HG02759 (cell line): ENCODE results near the gene PDZD4.

ENCODE experiments used
- ATAC-seq: cut with Tn5 transposase; IDR thresholded peaks from one replicate; pipeline ENCODE4 v1.9.1; 2021; ENCODE audit warnings: mild to moderate bottlenecking, moderate library complexity; ENCODE audit not compliant: unreplicated experiment

PDZD4 gene

GRCh38 chrX:153868576-153869472, 38.5 kb upstream of the PDZD4 start:
- ATAC-seq, result no peak

DNA sequence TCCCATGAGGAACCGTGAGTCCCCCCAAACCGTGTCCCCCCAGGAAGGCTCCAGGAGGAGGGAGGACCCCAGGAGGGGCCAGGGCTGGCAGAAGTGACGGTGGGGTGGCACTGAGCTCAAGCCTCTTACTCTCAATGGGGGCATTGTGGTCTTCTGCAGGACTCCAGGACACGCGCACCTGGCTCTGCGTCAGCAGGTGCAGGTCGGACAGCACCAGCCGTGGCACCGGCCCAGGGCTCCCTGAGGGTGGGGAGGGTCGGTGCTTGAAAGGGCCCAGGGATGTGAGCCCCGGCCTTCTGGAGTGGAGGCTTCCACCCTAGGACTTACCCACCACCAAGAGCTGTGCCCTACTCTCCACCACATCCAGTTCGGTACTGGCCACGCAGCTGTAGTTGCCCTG, 37.3 kb upstream of the PDZD4 start:
- ATAC-seq, result no peak

DNA sequence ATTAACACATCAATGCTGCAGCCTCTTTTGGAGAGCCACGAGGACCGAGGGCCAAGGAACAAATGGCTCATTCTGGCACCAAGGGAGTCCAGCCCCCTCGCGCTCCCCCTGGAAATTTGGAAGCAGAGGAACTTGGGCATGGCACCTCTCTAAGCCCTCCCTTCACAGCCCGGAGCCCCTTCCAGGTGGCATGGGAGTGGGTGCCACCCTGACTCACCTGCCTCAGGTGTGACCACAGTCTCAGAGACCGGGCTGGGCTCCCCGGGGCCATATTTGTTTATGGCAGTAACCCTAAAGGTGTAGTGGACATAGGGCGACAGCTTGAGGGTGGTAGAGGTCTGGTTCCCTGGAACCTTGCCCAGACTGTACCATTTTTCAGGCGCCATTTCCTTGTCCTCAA, 36.8 kb upstream of the PDZD4 start:
- ATAC-seq, result no peak

DNA sequence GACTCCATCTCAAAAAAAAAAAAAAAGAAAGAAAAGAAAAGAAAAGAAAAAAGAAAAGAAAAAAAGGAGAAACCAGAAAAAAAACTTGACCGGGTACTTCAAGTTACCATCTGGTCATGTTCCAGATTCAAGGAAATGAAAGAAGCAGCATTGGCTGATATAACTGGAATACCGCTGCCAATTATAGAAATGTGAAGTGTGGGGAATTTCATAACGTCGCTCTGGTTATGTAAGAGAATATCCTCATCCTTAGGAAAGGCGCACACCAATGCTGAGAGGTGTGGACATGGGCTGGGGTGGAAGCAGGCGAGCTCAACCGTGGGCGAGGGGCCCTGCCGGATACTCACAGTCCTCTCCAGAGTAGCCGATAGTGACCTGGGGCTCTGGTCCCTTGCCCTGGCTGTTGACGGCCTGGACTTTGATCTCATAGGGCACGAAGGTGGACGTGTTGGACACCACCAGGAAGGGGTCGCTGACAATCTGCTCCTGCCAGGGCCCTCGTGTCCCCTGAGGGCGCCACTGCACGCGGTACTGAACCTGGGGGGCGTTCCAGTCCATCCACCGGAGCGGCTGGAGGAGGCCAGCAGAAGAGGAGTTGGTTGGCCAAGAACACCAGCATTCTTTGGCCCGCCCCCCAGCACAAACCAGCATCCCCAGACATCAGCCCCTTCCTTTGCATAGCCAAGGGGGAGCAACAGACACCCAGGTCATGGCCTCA, 36.1 kb upstream of the PDZD4 start:
- ATAC-seq, result no peak

- ATAC-seq, result no peak
These were observed 35.3 kb upstream of the PDZD4 start for GRCh38 chrX:153865685-153866084.

DNA sequence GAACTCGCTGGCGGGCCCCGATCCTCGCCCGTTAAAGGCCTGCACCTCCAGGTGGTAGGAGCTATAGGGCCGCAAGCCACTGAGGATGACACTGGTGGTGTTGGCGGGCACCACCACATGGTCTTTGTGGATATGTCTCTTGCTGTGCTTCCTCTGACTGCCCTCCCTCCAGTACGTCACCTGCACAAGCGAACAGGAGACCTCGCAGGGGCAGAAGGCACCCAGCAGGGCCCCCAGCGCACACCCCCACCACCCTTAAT, 34.9 kb upstream of the PDZD4 start:
- ATAC-seq, result no peak

DNA sequence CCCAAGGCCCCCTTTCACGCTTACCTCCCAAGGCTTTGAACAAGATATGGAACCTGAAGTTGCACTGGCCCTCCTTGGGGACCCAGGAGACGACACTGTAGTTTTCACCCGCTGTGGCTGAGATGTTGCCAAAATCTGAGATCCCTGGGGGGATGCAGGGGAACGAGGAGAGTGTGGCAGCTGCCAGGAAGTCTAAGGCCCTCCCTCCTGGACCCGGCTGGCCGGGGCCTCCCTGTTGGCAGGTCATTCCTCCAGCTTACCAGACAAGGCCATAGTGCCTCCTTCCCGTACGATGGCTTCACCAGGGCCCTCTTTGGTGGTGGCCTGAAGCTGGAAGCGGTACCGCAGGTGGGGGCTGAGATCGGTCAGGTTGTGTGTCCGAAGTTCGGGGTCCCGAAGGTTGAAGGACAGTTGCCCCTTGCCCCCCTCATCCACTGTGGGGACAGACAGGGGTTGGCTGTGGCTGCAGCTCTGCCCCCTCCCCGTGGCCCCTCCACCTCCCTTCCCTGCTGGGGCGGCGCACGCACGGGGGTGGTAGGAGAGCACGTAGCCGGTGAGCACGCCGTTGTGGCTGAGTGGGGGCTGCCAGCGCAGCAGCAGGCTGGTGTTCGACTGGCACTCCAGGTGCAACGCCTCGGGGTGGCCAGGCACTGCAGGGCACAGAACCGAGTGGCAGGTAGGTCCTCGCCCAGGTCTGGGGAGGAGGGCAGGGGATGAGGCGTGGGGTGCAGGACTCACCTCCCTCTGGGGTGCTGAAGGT, 34.4 kb upstream of the PDZD4 start:
- no peak for ATAC-seq

GRCh38 chrX:153864101-153864500, 33.8 kb upstream of the PDZD4 start:
- ATAC-seq, result no peak

GRCh38 chrX:153863251-153863991, 33.1 kb upstream of the PDZD4 start:
- no peak for ATAC-seq

DNA sequence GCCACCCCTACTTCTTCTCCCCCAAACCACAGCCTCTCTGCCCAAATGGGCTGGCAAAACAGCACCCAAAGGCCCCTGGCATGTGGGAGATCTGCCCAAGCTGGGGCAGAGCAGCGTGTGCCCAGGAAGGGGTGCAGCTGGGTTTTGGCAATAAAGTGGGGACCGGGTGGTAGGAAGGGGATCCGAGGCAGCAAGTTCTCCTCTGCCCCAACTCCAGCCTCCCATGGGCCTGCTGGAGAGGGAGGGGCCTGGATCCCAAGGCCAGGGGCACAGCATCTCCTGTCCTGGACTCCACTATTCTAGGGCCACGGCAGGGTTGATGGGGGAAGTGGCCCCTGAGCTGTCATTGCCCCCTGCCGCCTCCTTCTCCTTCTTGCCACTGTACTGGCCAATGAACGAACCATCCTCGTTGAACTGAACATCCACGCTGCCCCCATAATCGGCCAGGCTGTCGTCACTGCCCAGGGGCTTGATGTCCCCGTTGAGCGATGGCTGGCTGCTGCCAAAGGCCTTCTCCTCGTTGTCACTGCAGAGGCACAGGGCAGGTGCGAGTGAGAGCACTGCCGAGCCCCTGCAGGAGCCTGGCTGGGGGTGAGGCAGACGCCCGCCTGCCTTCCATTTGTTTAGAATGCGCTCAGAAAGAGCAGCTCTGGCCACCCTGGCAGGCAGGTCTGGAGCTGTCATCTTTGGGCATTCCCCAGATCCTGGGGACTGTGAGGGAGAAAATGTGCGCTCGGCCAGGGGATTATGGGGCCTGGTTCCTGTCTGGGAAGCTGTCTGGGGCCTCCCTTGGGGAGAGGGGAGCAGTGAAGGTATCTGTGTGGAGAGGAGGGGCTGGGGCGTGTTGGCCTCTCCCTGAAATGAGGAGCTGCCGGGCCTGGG, 32.3 kb upstream of the PDZD4 start:
- no peak for ATAC-seq

DNA sequence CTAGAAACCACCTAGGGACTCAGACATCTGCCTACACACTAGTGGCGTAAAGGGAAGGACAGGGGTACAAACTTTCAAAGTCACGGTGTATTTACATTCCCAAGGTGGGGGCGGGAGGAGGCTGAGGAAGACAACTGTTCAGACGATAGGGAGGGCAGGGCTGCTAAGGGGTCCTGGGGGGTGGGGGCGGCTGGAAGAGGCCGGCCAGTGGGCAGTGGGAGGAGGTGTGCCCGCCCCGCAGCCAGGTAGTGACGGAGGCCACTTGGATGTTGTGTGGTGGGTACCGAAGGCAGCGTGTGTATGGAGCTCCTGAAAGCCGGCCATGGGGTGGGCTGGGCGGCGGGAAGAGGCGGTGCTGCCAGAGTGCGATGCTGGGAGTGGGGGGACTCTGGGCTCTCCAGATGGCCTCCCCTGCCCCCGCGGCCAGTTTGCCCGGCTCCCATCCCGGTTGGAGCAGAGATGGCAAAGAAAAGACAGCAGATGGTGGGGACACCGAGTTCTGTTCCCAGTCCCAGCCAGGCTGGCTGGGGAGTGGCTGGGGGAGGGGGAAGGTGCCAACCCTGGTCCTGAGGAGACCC, 31.5 kb upstream of the PDZD4 start:
- ATAC-seq, result no peak

- no peak for ATAC-seq
These were observed 30.8 kb upstream of the PDZD4 start for GRCh38 chrX:153861151-153861550.

GRCh38 chrX:153857348-153857903, 27.1 kb upstream of the PDZD4 start:
- no peak for ATAC-seq

DNA sequence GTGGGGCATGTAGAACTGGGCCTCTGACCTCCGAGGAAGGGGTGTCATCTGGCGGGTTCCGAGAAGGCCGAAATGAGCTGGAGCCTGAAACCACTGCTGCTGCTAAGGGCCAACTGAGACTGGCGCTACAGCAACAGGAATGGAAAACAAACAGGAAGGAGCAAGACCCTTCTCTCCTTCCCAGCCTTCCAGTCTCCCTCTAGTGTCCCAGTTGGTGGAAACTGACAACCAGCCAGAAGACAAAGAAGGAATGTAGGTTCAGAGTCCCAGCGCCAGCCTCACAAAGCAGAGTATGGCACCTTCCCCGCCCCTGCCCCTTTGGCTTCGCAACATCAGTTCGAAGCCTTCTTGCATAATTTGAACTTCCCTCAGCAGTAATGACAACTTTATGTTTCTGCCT, 24.4 kb upstream of the PDZD4 start:
- ATAC-seq, result no peak

- ATAC-seq, result no peak
These were observed 23.5 kb upstream of the PDZD4 start for GRCh38 chrX:153853902-153854267.

GRCh38 chrX:153853180-153853901, 23.0 kb upstream of the PDZD4 start:
- no peak for ATAC-seq

GRCh38 chrX:153851981-153852380, 21.6 kb upstream of the PDZD4 start:
- ATAC-seq, result no peak

- no peak for ATAC-seq
These were observed 18.0 kb upstream of the PDZD4 start for GRCh38 chrX:153848325-153848724.

DNA sequence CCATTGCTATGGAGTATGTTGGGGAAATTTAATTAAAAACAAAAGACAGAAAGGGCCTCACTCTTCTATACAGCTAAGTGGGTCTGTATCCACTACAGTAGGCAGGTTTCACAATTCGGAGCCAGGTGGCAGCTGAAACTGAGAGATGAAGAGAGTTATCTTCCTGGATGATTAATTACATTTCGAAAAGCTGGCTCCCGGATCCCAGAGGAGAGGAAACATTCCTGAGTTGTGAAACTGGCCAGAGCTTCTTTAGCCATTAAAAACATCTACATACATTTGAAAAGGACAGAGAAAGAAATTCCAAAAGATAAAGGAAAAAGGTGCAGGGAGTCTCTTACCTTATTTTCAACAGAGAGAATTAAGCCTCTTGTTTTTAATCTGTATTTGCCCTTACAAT, 15.5 kb upstream of the PDZD4 start:
- no peak for ATAC-seq
